NCI-H2081 (cell line): ENCODE results near the gene TGIF2LY.
"Not testable (repeated sequence)": the region's sequence is repeated elsewhere in the genome, so short reads cannot be mapped to it uniquely, and the experiment has no call there.

Source experiments
- DNase-seq, 2 experiments: peaks; one replicate each; lab custom pipeline; 2025; lab: John Stamatoyannopoulos, UW

TGIF2LY gene

DNA sequence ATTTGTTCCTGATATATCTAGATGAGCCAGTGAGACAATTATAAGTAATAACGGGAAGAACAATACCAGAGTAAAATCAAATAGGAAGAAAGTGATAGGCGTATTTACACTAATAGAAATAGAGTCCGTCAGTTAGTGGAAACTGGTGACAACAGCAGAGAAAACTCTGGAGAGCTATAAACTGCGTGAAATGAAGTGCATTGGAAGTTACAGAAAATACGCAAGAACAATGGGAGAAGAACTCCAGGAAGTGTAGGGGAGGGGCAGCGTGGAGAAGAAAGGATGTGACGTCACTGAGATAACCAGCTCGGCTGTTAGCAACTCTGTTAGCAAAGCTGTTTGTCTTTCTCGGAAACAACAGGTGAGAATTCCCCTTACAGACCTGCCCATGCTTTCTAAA is at the start of gene TGIF2LY:
TSS of gene TGIF2LY (plus strand) at position 301 of the 400 bp plus-strand sequence. CDS start 178 bp downstream, outside the sequence.
- DNase-seq = not testable (repeated sequence)
